HCT116 (cell line): ENCODE results near the gene RXFP4. TPM values are rescaled to one million over a fixed set of nuclear protein-coding genes. Genes with fewer than 3 reads are reported as not detected.
A peak's percentile ranks its signal among the peaks of the same experiment; 100 is the strongest.

ENCODE experiments used
- ATAC-seq: fragments of 200-7000 bp; cut with Tn5 transposase; 2 replicates; pipeline ENCODE4 v1.9.1; 2020; ENCODE audit warnings: mild to moderate bottlenecking, moderate library complexity
- BruUV-seq: library from RNA; stranded (reverse); fragments of 400-500 nt; replicated peaks from 2 replicates; lab custom pipeline; 2021; lab: Mats Ljungman, UMichigan
- CTCF ChIA-PET: fragments of 300-600 bp; sonication (Branson Sonifier 250); formaldehyde crosslinking; loops from one replicate; lab custom pipeline; 2021; ENCODE audit warnings: antibody characterized with exemption; lab: Charles Lee
- POLR2A ChIA-PET: fragments of 300-600, 350-600 bp; sonication (Branson Sonifier 250); formaldehyde crosslinking; loops from one replicate; lab custom pipeline; 2021; ENCODE audit warnings: antibody characterized with exemption; lab: Charles Lee
- RAD21 ChIA-PET, 2 experiments: fragments of 300-600 bp; sonication (Branson Sonifier 250); formaldehyde crosslinking; loops; one replicate each; lab custom pipeline; 2023; ENCODE audit warnings: low total read pairs in 2 of 2; ENCODE audit not compliant: uncharacterized antibody in 2 of 2, unreplicated experiment in 2 of 2, low non-redundant PET in 1 of 2; lab: Charles Lee
- DNase-seq: peaks from one replicate; pipeline ENCODE4 v3.0.0-alpha.2; 2010; ENCODE audit warnings: low read depth, low spot score
- H2AFZ ChIP-seq: fragments of 200-600 bp; shearing (Covaris generic), sonication (generic); 2 replicates; pipeline ENCODE4 v1.6.1; 2017; ENCODE audit warnings: low read depth, mixed run types, mixed read lengths, antibody characterized with exemption, low read length; ENCODE audit not compliant: poor library complexity, severe bottlenecking
- H3K27ac ChIP-seq: 2 replicates; pipeline ENCODE4 v1.5.1; 2012; ENCODE audit warnings: low read depth, low read length
- H3K27me3 ChIP-seq: fragments of 200-600 bp; sonication (generic); 2 replicates; pipeline ENCODE4 v1.6.1; 2016; ENCODE audit warnings: mixed run types, low read length, mixed read lengths; ENCODE audit not compliant: insufficient read depth
- H3K36me3 ChIP-seq, 2 experiments: fragments of 200-500 bp in 1 of 2; fragments of 200-600 bp in 1 of 2; sonication (Bioruptor generic) in 1 of 2; sonication (generic) in 1 of 2; 2 replicates each; pipeline versions ENCODE4 v1.5.1 to v1.6.1; 2014 to 2016; ENCODE audit warnings: low read length in 2 of 2, inconsistent platforms in 1 of 2, mixed read lengths in 1 of 2, mixed run types in 1 of 2; ENCODE audit not compliant: insufficient read depth in 2 of 2, control insufficient read depth in 1 of 2
- H3K4me1 ChIP-seq, 2 experiments: fragments of 200-600 bp in 1 of 2; sonication (generic) in 1 of 2; 2 replicates each; pipeline versions ENCODE4 v1.5.1 to v1.6.1; 2012 to 2017; ENCODE audit warnings: low read length in 2 of 2, inconsistent platforms in 1 of 2, mild to moderate bottlenecking in 1 of 2, mixed read lengths in 1 of 2, mixed run types in 1 of 2, moderate library complexity in 1 of 2; ENCODE audit not compliant: insufficient read depth in 2 of 2, control insufficient read depth in 1 of 2
- H3K4me2 ChIP-seq: fragments of 200-600 bp; sonication (generic); 2 replicates; pipeline ENCODE4 v1.6.1; 2017; ENCODE audit warnings: mixed run types, low read length, mixed read lengths
- H3K4me3 ChIP-seq, 2 experiments: fragments of 200-600 bp in 1 of 2; sonication (generic) in 1 of 2; replicated peaks in 1 of 2; 2 replicates each; pipeline ENCODE4 v1.5.1; 2011 to 2016; ENCODE audit warnings: low read length in 2 of 2, control low read depth in 1 of 2, low read depth in 1 of 2, mild to moderate bottlenecking in 1 of 2, mixed read lengths in 1 of 2, mixed run types in 1 of 2
- H3K79me2 ChIP-seq: fragments of 200-600 bp; sonication (generic); 2 replicates; pipeline ENCODE4 v1.6.1; 2017; ENCODE audit warnings: mild to moderate bottlenecking, mixed run types, low read length, moderate library complexity, mixed read lengths; ENCODE audit not compliant: insufficient read depth
- H3K9ac ChIP-seq: fragments of 200-600 bp; sonication (generic); 2 replicates; pipeline ENCODE4 v1.6.1; 2016; ENCODE audit warnings: low read length, mixed read lengths
- H3K9me2 ChIP-seq: fragments of 200-600 bp; sonication (generic), shearing (Covaris generic); 2 replicates; pipeline ENCODE4 v1.6.1; 2017; ENCODE audit warnings: mixed run types, mild to moderate bottlenecking, moderate library complexity; ENCODE audit not compliant: insufficient read depth
- H3K9me3 ChIP-seq, 2 experiments: fragments of 200-500 bp in 1 of 2; fragments of 200-600 bp in 1 of 2; sonication (Bioruptor generic) in 1 of 2; sonication (generic) in 1 of 2; 2 replicates each; pipeline ENCODE4 v1.6.1; 2014 to 2017; ENCODE audit warnings: low read length in 2 of 2, mixed read lengths in 2 of 2, inconsistent platforms in 1 of 2, low read depth in 1 of 2, mild to moderate bottlenecking in 1 of 2, mixed run types in 1 of 2, moderate library complexity in 1 of 2; ENCODE audit not compliant: control insufficient read depth in 1 of 2, insufficient read depth in 1 of 2
- H4K20me1 ChIP-seq: fragments of 200-600 bp; sonication (generic), shearing (Covaris generic); 2 replicates; pipeline ENCODE4 v1.6.1; 2017; ENCODE audit warnings: mixed run types, mild to moderate bottlenecking, moderate library complexity; ENCODE audit not compliant: insufficient read depth
- EGR1 ChIP-seq: IDR thresholded peaks from 2 replicates; pipeline ENCODE4 v1.6.1; 2012; ENCODE audit warnings: low read depth
- ELF1 ChIP-seq: IDR thresholded peaks from 2 replicates; pipeline ENCODE4 v1.6.1; 2012; ENCODE audit warnings: low read depth, borderline replicate concordance
- FOSL1 ChIP-seq: IDR thresholded peaks from 2 replicates; pipeline ENCODE4 v1.6.1; 2012; ENCODE audit warnings: low read depth
- POLR2A ChIP-seq: IDR thresholded peaks from 2 replicates; pipeline ENCODE4 v1.7.0; 2011; ENCODE audit warnings: borderline replicate concordance; ENCODE audit not compliant: insufficient read depth, insufficient read length; ENCODE audit errors: extremely low read depth
- POLR2AphosphoS5 ChIP-seq: IDR thresholded peaks from 2 replicates; pipeline ENCODE4 v1.6.1; 2011; ENCODE audit warnings: mild to moderate bottlenecking, low read depth, low read length, moderate library complexity
- REST ChIP-seq: IDR thresholded peaks from 2 replicates; pipeline ENCODE4 v1.6.1; 2012; ENCODE audit warnings: low read depth
- SRF ChIP-seq: IDR thresholded peaks from 2 replicates; pipeline ENCODE4 v1.6.1; 2012; ENCODE audit warnings: low read depth
- TCF7L2 ChIP-seq: IDR thresholded peaks from 2 replicates; pipeline ENCODE4 v1.7.0; 2011; ENCODE audit warnings: borderline replicate concordance, inconsistent platforms; ENCODE audit not compliant: insufficient read depth, insufficient read length; ENCODE audit errors: extremely low read depth
- YY1 ChIP-seq: IDR thresholded peaks from 2 replicates; pipeline ENCODE4 v1.6.1; 2011; ENCODE audit warnings: low read length, low read depth, moderate library complexity, mild to moderate bottlenecking; ENCODE audit not compliant: insufficient replicate concordance; ENCODE audit errors: extremely low read depth
- ZNF274 ChIP-seq: fragments of 200-500 bp; sonication (Bioruptor generic); IDR thresholded peaks from 2 replicates; pipeline ENCODE4 v1.6.1; 2014; ENCODE audit warnings: mild to moderate bottlenecking, low read depth, low read length, inconsistent platforms
- intact Hi-C: fragments of 100-400 bp; cut with micrococcal nuclease; formaldehyde crosslinking; loops from 2 replicates; pipeline ENCODE4 v1.10.0; 2022
- total RNA-seq: library from RNA; stranded (reverse); gene quantifications from one replicate; pipeline ENCODE4 v1.2.1, GENCODE V29; 2021; ENCODE audit not compliant: unreplicated experiment

Gene RXFP4
- total RNA-seq, 1 experiment from 2014 or later, result 0.20 TPM

- CTCF ChIA-PET, result interaction anchor here (2.7 kb wide), 1 partner anchor 39 kb away, joined by 8 read pairs; no protein-coding TSS in a partner anchor
- Histone ChIP-seq H3K9ac (peak overlapping the region; percentile 97), H3K4me1 (peaks cover 51 to 67% of the 10 kb centered on the region in 2 experiments), H3K27ac (peak overlapping the region; percentile 85), H3K36me3 (no peaks in the 10 kb centered on the region), H3K27me3 (no peaks in the 10 kb centered on the region), H3K9me2 (no peaks in the 10 kb centered on the region), H4K20me1 (no peaks in the 10 kb centered on the region), H2AFZ (no peak overlapping the region), H3K4me2 (peak overlapping the region; percentile 96), H3K79me2 (peaks cover 68% of the 10 kb centered on the region), H3K4me3 (peak overlapping the region; percentile 87 to 91), H3K9me3 (no peaks in the 10 kb centered on the region)
- peak; percentile 16; the same call in 1 of the 2 replicates for ATAC-seq
- intact Hi-C loops, result no loop called here
- RAD21 ChIA-PET, result interaction anchor here (0.5 to 1.0 kb wide), 7 partner anchors 14 to 774 kb away, joined by 3 to 4 read pairs (median 3); partner anchors contain the start of gene HDGF (in 1 of the 2)
- no TSS peak for BruUV-seq
- TF ChIP-seq TCF7L2 (no peak), YY1 (no peak), SRF (no peak), EGR1 (no peak), FOSL1 (no peak), POLR2AphosphoS5 (no peak), ELF1 (no peak), POLR2A (no peak), REST (no peak), ZNF274 (no peak)
- POLR2A ChIA-PET, result interaction anchor here (0.9 to 3.6 kb wide), 5 partner anchors 9 to 43 kb away, joined by 3 to 28 read pairs (median 9); partner anchors contain the start of gene KHDC4
- no peak for DNase-seq
These were observed 35.7 kb downstream of the RXFP4 start for GRCh38 chr1:155976913-155977689.
